Esophagus (tissue), 2 donors: ENCODE results near the gene ULK4. TPM values are rescaled to one million over a fixed set of nuclear protein-coding genes. Genes with fewer than 3 reads are reported as not detected.

Source experiments
- H3K27ac ChIP-seq, 2 donors: one replicate each; pipeline ENCODE4 v1.5.1; 2013; ENCODE audit warnings: low read depth in 2 of 2, mild to moderate bottlenecking in 2 of 2, inconsistent platforms in 1 of 2, low read length in 1 of 2, moderate library complexity in 1 of 2
- H3K27me3 ChIP-seq, 2 donors: one replicate each; pipeline ENCODE4 v1.6.1; 2013; ENCODE audit warnings: low read length in 2 of 2, control low read depth in 1 of 2, mild to moderate bottlenecking in 1 of 2; ENCODE audit not compliant: insufficient read depth in 2 of 2, control insufficient read depth in 1 of 2
- H3K36me3 ChIP-seq, 2 donors: one replicate each; pipeline ENCODE4 v1.6.1; 2013; ENCODE audit warnings: low read length in 1 of 2; ENCODE audit not compliant: control insufficient read depth in 2 of 2, insufficient read depth in 2 of 2
- H3K4me1 ChIP-seq, 2 donors: one replicate each; pipeline ENCODE4 v1.6.1; 2013; ENCODE audit warnings: low read length in 1 of 2; ENCODE audit not compliant: control insufficient read depth in 2 of 2, insufficient read depth in 2 of 2
- H3K4me3 ChIP-seq, 2 donors: one replicate each; pipeline ENCODE4 v1.5.1; 2013; ENCODE audit warnings: low read length in 2 of 2, mild to moderate bottlenecking in 2 of 2, low read depth in 1 of 2, moderate library complexity in 1 of 2
- H3K9me3 ChIP-seq, 2 donors: one replicate each; pipeline ENCODE4 v1.6.1; 2013; ENCODE audit warnings: mild to moderate bottlenecking in 2 of 2, low read depth in 1 of 2, low read length in 1 of 2, moderate library complexity in 1 of 2; ENCODE audit not compliant: control insufficient read depth in 2 of 2, insufficient read depth in 1 of 2
- WGBS, 2 donors: extraction: QIAGEN DNeasy Blood & Tissue Kit; methylation state at CpG; one replicate each; pipeline ENCODE4 v1.1.7; 2013; 5-methylcytosine and 5-hydroxymethylcytosine counted together
- polyA plus RNA-seq, 2 donors: library from polyadenylated mRNA; stranded (reverse); fragments of 200-250 nt; gene quantifications; one replicate each; pipeline ENCODE4 v1.2.3, GENCODE V29; 2013
- donor health status: healthy with polysubstance abuse.
- donor health status: Bipolar disorder and iron deficiency.

The ULK4 gene
- polyA plus RNA-seq, 2 donors: 1.1 to 1.3 TPM

GRCh38 chr3:41592753-41593510 lies 369.0 kb downstream of the ULK4 start:
- 60 to 71% methylated on average over 2 of the region's 2 CpGs for WGBS, 2 donors
- Histone ChIP-seq H3K9me3 (no peaks in the 10 kb centered on the region), H3K27me3 (no peaks in the 10 kb centered on the region), H3K4me1 (no peaks in the 10 kb centered on the region), H3K4me3 (no peak overlapping the region), H3K36me3 (no peaks in the 10 kb centered on the region), H3K27ac (no peak overlapping the region)

DNA sequence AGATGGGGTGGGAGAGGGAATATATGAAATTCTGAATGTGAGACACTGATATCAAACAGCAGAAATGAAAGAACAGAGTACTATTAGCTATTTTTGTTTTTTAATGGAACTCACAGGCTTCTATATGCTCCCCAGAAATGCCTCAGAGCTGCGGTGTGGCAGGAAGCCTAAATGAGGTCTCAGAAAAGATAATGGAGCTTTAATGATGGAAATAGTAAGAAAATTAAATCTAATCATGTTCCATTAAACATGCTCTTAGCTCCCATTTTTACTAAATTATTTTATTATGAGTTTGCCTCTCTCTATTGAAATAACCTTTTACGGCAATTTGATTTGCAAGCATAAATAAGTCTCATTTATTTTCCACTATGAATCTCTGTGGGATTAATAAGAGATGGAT lies 378.9 kb downstream of the ULK4 start:
- Histone ChIP-seq H3K4me1 (no peaks in the 10 kb centered on the region), H3K27ac (no peak overlapping the region), H3K27me3 (no peaks in the 10 kb centered on the region), H3K9me3 (no peaks in the 10 kb centered on the region), H3K4me3 (no peak overlapping the region), H3K36me3 (no peaks in the 10 kb centered on the region)
- 94 to 95% methylated on average over 2 of the region's 2 CpGs for WGBS, 2 donors

GRCh38 chr3:41581700-41582099 lies 380.2 kb downstream of the ULK4 start:
- 86 to 92% methylated on average over 4 of the region's 4 CpGs for WGBS, 2 donors
- no peak overlapping the region for H3K4me3 ChIP-seq
- no peaks in the 10 kb centered on the region for H3K36me3 ChIP-seq
- H3K27me3 ChIP-seq: no peaks in the 10 kb centered on the region
- H3K27ac ChIP-seq: no peak overlapping the region
- H3K4me1 ChIP-seq: no peaks in the 10 kb centered on the region
- no peaks in the 10 kb centered on the region for H3K9me3 ChIP-seq

- Histone ChIP-seq H3K4me1 (no peaks in the 10 kb centered on the region), H3K27me3 (no peaks in the 10 kb centered on the region), H3K9me3 (no peaks in the 10 kb centered on the region), H3K4me3 (no peak overlapping the region), H3K36me3 (no peaks in the 10 kb centered on the region), H3K27ac (no peak overlapping the region)
- 73 to 82% methylated on average over 6 of the region's 6 CpGs for WGBS, 2 donors
Observed at GRCh38 chr3:41580274-41580959, 381.5 kb downstream of the ULK4 start.

- Histone ChIP-seq H3K36me3 (no peaks in the 10 kb centered on the region), H3K9me3 (no peaks in the 10 kb centered on the region), H3K27ac (no peak overlapping the region), H3K27me3 (no peaks in the 10 kb centered on the region), H3K4me1 (no peaks in the 10 kb centered on the region), H3K4me3 (no peak overlapping the region)
- WGBS, 2 donors: 88 to 92% methylated on average over 6 of the region's 6 CpGs
Observed at GRCh38 chr3:41579861-41580260, 382.0 kb downstream of the ULK4 start.

- Histone ChIP-seq H3K36me3 (no peaks in the 10 kb centered on the region), H3K9me3 (no peaks in the 10 kb centered on the region), H3K27ac (no peak overlapping the region), H3K27me3 (no peaks in the 10 kb centered on the region), H3K4me1 (no peaks in the 10 kb centered on the region), H3K4me3 (no peak overlapping the region)
- 85 to 93% methylated on average over 5 of the region's 5 CpGs for WGBS, 2 donors
Observed at GRCh38 chr3:41578798-41579197, 383.1 kb downstream of the ULK4 start.

DNA sequence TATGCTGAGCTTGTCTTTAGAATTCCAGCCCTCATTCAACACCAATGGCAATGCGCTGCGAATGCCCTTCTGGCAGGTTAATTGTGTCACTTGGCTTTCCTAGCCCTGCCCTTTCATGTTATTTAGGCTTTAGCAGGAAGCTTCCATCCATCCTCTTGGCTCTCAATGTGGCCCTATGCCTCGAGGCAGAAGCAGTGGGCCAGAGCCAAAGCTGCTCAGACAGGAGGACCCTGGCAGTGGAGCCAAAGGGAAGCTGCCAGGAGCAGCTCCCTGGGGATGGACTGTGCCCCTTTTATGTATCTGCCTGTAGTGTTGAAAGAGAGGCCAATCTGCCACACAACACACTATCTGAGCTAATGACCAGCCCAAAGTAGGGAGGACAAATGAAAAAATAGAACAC lies 386.2 kb downstream of the ULK4 start:
- Histone ChIP-seq H3K9me3 (no peaks in the 10 kb centered on the region), H3K36me3 (no peaks in the 10 kb centered on the region), H3K27ac (no peak overlapping the region), H3K27me3 (no peaks in the 10 kb centered on the region), H3K4me3 (no peak overlapping the region), H3K4me1 (peaks cover 0 to 2% of the 10 kb centered on the region in 2 donors)
- 45 to 48% methylated on average over 3 of the region's 3 CpGs for WGBS, 2 donors

DNA sequence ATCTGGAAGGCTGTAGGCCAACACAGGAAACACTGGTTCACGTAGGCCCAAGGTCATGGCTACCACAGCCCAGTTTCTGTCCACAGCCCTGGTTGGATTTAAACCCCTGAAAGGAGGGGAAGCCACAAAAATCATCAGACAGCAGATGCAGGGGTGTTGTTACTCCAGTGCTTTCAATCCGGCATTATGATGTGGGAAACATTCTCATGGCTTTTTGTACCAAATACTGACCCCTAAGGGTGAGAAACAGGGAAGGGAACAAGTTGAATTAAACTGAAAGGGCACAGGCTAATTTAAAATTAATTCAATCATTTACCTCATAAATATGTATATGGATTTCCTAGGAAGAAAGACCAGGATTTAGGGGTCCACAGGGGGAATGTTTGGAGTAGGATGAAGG lies 387.0 kb downstream of the ULK4 start:
- WGBS, 2 donors: 62 to 63% methylated on average over 2 of the region's 2 CpGs
- H3K9me3 ChIP-seq: no peaks in the 10 kb centered on the region

GRCh38 chr3:41573591-41573990 lies 388.3 kb downstream of the ULK4 start:
- 97 to 99% methylated on average over 4 of the region's 4 CpGs for WGBS, 2 donors

More for the DNA sequence above, 387.0 kb downstream of the ULK4 start:
- Histone ChIP-seq H3K36me3 (no peaks in the 10 kb centered on the region), H3K27me3 (no peaks in the 10 kb centered on the region), H3K4me1 (peaks cover 0 to 2% of the 10 kb centered on the region in 2 donors), H3K4me3 (no peak overlapping the region), H3K27ac (no peak overlapping the region)

GRCh38 chr3:41572092-41572491 lies 389.8 kb downstream of the ULK4 start:
- Histone ChIP-seq H3K36me3 (no peaks in the 10 kb centered on the region), H3K4me1 (peaks cover 0 to 2% of the 10 kb centered on the region in 2 donors), H3K9me3 (no peaks in the 10 kb centered on the region), H3K27me3 (no peaks in the 10 kb centered on the region), H3K27ac (no peak overlapping the region), H3K4me3 (no peak overlapping the region)
- 90 to 97% methylated on average over 1 of the region's 1 CpG for WGBS, 2 donors

More at GRCh38 chr3:41573591-41573990, 388.3 kb downstream of the ULK4 start:
- H3K4me1 ChIP-seq: peaks cover 0 to 2% of the 10 kb centered on the region in 2 donors
- H3K27ac ChIP-seq: no peak overlapping the region
- no peaks in the 10 kb centered on the region for H3K27me3 ChIP-seq
- H3K36me3 ChIP-seq: no peaks in the 10 kb centered on the region
- H3K4me3 ChIP-seq: no peak overlapping the region
- H3K9me3 ChIP-seq: no peaks in the 10 kb centered on the region
